Brain microvascular endothelial cell (primary cell): Measurements from ENCODE around the gene KRTAP10-10.

Source experiments
- DNase-seq: peaks from one replicate; pipeline ENCODE4 v3.0.0-alpha.2; 2020
- H3K27ac ChIP-seq: fragments of 250-450 bp; sonication (Bioruptor Pico); 2 replicates; pipeline ENCODE4 v1.5.1; 2020; ENCODE audit warnings: mild to moderate bottlenecking, moderate library complexity
- H3K27me3 ChIP-seq: fragments of 250-450 bp; sonication (Bioruptor Pico); replicated peaks from 2 replicates; pipeline ENCODE4 v1.5.1; 2020; ENCODE audit warnings: mild to moderate bottlenecking
- H3K36me3 ChIP-seq: fragments of 250-450 bp; sonication (Bioruptor Pico); replicated peaks from 2 replicates; pipeline ENCODE4 v1.5.1; 2020; ENCODE audit warnings: mild to moderate bottlenecking
- H3K4me3 ChIP-seq: 2 replicates; pipeline ENCODE4 v1.5.1; 2011; ENCODE audit warnings: low read depth, mild to moderate bottlenecking, control low read depth, low read length, moderate library complexity
- CTCF ChIP-seq: IDR thresholded peaks from 2 replicates; pipeline ENCODE4 v1.5.1; 2011; ENCODE audit warnings: low read depth, mild to moderate bottlenecking, moderate library complexity, low read length, control low read depth, inconsistent platforms; ENCODE audit errors: missing control alignments
- in situ Hi-C: cut with HindIII; loops from 2 replicates; pipeline ENCODE4 v1.10.0; 2017; ENCODE audit warnings: low sequenced_read_pairs, low pct_ligation_motif_present

Gene KRTAP10-10

GRCh38 chr21:44687671-44688070, 50.5 kb downstream of the KRTAP10-10 start:
- peaks cover 18% of the 10 kb centered on the region for H3K27me3 ChIP-seq

More at GRCh38 chr21:44687671-44688070, 50.5 kb downstream of the KRTAP10-10 start:
- no peak for TF ChIP-seq CTCF
- in situ Hi-C loops: no loop called here
- DNase-seq: no peak
- Histone ChIP-seq H3K27ac (no peak overlapping the region), H3K36me3 (no peaks in the 10 kb centered on the region), H3K4me3 (no peak overlapping the region)
